OCI-M2 (cell line): ENCODE results near the gene AGAP9.
"Not testable (repeated sequence)": the region's sequence is repeated elsewhere in the genome, so short reads cannot be mapped to it uniquely, and the experiment has no call there.

Experiments
- DNase-seq: peaks from one replicate; lab custom pipeline; 2025; ENCODE audit not compliant: unreplicated experiment; lab: John Stamatoyannopoulos, UW

AGAP9 gene

DNA sequence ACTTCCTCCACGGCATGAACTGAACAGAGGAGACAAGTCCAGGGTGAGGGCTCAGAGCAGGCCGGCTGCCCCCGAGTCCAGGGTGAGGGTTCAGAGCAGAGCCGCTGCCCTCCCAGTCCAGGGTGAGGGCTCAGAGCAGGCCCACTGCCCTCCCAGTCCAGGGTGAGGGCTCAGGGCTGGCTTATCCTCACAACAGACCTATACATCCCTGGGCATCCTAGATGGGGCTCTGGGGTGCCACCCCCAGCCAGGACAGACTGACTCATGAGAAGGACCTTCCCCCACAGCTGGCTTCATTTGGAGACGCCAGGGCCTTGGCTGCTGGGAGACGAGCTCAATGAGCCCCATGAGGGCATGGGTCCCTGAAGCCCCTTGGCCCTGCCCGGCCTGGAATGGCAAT is 33.8 kb downstream of the AGAP9 start:
- not testable (repeated sequence) for DNase-seq

DNA sequence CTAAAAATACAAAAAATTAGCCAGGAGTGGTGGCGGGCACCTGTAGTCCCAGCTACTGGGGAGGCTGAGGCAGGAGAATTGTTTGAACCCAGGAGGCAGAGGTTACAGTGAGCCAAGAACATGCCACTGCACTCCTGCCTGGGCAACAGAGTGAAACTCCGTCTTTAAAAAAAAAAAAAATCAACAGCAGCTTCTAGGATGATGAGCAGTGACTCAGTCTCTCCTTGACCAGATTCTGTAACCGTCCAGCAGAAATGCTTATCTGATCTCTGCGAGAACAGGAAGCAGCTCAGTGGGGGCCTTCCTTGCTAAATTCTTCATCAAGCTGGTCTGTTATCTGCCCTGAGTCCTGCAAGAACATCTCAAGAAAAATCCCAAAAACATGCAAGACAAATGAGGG is 37.5 kb downstream of the AGAP9 start:
- DNase-seq = not testable (repeated sequence)

DNA sequence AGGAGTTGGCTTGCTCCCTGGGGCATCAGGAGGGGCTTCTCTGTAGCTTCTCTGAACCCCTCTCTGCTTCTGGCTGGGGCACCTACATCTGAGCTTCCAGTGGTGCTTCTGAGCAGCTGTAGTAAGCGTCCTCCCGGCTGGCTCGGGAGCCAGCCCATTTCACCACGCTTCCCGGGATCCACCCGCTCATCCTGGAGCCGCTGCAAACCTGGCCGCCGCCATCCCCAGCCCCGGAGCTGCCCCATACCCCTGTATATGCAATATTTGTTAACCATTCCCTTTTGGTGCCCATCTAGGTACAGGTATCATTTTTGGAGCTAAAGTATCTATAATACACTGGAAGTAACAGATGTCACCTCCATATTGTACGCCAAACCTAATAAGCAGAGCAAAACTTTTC is 38.7 kb downstream of the AGAP9 start:
- DNase-seq = not testable (repeated sequence)

DNA sequence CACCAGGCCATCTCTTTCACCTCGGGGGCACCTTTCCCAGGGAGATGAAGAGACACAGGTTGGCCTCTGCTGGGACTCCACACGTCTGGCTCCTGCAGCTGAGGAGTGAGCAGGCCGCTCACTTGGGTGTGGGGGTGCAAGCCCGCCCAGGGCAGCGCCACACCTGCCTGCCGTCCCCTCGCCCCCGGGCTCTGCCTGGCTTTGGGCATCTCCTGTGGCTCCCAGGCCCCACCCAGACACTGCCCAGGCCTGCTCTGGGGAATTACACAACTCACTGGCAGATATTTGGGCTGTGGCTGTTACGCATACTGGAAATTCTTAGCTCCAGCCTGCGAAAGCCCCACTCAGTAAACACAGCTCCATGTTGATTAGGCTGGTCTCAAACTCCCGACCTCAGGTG is 39.5 kb downstream of the AGAP9 start, which contains the start of gene ANXA8:
Gene ANXA8, minus strand, starts transcription at position 193 of the 400 bp plus-strand sequence. Its CDS starts 182 bp downstream, at position 11.
- DNase-seq = not testable (repeated sequence)

DNA sequence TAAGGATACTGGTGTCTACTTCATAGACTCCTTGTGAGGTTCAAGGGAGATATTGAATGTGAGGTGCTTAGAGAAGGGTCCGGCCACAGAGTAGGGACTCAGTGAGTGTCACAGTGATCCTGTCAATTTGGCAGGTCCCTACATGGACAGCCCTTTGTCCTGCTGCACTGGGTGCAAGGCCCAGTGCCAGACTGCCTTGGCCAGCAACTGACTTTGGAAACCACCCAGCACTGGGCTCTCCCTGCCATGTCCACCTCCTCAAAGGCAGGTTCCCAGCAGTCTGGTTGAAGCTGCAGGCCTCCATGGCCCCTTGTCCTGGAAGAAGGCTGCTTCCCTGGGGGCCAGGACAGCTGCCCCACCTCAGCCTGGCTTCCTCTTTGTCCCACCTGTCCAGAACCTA is 41.1 kb downstream of the AGAP9 start:
- DNase-seq = not testable (repeated sequence)

DNA sequence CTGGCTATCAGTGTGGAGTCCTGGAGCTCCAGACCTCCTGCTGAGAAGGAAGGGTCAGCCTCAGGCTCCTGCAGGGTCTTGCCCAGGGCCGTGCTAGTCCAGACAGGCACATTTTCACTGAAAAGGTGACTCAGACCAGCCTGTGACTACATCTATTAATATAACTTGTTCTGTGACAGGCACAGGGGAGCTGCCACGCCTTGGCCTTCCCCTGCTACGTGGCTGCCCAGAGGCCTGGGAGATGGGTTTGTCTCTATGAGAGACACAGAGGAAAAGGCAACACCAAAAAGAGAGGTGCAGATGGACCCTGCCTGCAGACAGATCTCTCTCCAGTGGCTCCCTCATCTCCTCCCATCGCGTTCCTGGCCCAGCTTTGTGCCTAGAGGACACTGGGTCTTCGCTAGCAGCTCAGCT is 41.7 kb downstream of the AGAP9 start:
- not testable (repeated sequence) for DNase-seq

DNA sequence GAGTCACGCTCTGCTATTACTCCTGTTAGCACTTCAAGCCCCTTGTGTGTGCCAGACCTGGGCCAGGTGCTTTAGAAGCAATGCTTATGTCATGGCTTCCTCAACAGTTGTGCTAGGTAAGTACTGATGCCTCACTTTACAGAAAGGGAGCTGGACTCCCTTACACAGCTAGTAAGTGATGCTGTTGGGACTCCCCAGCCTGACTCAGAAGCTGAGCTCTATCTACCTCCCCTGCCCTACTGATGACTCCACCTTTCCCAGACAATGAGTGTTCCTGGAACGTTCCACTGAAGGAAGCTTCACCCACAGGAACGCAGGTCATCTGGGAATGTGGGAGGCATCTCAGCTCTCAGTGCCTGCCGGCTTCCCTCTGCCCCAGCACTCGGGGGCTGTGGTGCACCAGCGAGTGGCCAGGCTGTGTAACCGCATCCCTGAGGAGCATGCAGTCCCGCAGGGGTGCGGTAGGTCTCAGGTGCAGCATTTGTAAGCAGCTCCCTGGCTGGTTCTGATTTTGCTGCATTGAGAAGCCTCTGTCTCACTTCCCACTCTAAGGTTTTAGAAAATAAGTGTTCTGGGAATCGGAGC is 42.2 kb downstream of the AGAP9 start:
- DNase-seq = not testable (repeated sequence)

DNA sequence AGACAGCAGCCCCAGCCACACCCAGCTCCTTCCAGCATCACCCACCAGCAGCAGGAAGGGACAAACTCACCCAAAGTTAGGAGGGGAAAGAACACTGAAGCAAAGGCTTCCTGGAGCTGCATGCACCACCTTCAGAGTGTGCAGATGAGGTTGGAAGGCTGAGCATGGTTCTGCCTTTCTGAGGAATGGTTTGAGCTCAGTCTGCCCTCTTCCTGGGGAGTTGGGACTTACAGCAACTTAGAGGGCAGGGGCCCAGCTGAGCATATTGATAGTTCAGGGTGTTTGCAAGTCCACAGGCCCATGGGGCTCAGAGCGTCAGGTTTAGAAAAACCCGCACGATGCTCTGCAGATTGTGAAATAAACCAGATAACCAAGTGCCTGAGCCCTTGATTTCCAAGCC is 43.3 kb downstream of the AGAP9 start:
- not testable (repeated sequence) for DNase-seq

DNA sequence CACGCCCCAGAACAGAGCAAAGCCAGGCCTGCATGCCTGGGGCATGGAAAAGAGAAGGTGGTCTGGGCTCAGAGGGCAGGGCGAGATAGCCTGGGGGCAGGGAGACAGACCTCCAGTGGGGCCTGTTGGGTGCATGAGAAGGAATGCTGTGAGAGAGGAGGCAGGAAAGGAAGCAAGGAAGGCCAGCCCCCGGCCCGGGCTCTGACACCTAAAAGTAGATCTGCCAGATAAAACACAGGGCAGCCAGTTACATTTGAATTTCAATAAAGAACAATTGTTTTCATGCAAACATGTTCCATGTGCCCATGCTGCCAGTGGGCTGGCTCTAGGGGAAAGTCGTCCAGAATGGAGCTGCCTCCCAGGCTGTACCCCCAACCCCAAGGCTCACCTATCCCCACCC is 45.3 kb downstream of the AGAP9 start:
- DNase-seq = not testable (repeated sequence)

DNA sequence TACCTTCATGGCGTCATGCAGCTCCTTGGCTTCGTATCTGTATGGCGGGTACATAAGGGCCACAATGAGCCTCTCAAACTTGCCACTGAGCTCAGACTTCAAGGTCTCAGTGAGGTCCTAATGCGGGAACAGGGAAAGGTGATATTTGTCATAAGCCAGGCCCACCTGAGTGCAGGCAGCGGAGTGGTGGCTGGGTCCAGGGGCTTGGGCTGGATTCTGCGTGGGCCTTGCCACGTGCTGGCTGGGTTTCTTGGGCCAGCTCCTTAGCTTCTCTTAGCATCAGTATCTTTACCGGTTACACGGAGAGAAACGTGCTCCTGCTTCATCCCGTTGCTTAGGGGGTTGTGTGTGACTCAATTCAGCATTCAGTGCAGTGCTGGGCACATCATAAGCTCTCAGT is 46.4 kb downstream of the AGAP9 start:
- not testable (repeated sequence) for DNase-seq

DNA sequence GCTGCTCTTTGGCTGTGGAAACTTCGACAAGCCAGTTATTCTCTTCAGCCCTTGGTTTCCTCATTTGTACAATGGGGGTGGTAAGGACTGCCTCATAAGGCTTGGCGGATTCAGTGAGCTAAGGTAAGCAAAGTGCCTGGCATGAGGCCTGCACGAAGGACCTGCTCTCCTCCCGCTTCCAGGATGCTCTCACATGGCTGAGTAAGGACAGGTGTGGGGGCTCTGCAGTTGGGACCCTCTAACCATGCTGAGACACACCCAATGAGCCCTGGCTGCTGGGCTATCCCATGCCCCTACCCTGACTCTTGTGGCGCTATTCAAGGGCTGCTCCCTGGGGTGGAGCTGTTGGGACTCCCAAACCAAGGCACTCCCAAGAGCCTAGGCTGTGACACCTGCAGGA is 48.3 kb downstream of the AGAP9 start:
- not testable (repeated sequence) for DNase-seq

DNA sequence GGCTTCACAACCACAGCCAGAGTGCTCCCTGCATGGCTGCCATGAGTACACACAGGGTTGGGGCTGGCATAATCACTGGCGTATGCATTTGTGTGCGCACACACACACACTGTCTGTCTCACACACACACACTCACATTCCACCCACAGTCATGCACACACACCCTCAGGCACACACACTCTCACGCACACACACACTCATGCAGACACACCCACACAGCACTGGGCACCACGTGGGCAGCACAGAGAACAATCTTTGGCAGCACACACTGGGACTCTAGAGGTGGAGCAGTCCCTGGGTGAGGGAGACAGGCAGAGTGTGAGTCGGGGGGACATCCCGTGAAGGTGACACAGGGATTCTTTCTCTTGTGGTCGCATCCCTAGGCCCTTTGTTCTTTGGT is 49.9 kb downstream of the AGAP9 start:
- DNase-seq = not testable (repeated sequence)

DNA sequence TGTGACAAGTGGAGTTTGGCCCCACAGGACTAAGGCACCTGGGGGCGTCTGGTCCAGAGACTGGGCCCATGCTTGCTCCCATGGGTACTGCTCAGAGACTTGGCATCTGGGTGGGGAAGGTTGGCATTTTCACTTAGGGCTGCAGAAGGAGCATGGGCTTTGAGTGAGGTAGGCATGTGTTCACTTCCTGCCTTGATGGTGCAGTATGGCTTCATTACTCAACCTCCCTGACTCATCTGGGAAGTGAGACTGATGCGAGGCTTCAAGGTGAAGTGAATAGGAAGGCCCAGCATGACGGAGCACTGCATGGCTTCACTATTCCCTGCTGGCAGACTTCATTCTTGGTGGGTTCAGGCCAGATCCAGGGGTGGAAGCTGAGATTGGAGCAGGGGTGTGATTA is 50.8 kb downstream of the AGAP9 start:
- DNase-seq = not testable (repeated sequence)

DNA sequence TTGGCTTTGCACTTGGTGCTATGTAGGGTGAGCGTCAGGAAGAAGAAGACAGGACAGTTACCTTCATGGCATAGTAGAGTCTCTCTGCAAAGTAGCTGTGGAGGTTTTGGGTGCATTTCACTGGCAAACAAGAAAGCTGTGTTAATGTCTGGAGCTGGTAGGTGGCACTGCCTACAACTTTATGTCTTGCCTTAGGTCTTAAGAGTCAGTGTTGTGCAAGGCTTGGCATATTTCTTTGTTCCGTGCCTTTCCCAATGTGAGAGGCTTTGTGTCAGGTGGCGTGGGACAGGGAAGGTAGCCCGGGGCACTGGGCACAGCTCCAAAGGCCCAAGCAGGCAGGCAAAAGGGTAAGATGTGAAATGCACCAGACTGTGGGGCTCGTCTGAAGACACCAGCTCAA is 51.4 kb downstream of the AGAP9 start:
- not testable (repeated sequence) for DNase-seq

DNA sequence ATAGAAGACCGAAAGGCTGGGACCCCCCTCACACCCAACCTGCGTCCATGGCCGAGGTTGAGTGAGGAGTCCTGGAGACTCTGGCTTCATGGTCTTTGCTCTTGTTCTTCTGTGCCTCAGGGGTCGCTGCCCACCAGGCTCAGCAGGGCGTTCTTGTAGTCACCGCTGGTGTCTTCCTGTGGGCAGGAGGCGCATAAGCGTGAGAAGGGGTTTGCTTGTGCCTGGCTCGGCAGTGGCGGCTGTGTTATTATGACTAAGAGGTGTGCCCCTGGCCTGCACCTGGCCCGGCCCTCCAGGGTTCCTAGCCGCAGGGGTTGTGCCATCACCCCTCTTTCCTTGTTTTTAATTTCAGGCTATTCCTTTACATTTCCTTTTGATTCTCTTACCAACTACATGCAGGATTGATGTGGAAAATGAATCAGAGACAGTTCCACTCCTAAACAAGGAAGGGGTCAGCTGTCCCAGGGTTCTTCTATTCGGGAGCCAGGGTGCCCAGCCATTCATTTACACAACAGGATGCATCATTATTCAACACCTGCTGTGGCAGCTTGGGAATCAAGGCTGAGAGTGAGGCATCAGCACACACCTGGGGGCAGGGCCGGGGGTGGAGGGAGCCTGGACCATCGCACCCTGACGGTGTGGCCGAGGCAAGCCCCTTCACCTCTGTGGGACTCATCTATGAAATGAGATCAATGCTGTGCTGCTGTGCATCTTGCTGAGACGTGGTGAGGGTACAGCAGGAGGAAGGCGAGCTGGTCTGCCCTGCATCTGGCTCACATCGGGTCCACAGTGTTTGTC is 54.5 kb downstream of the AGAP9 start:
- DNase-seq = not testable (repeated sequence)

DNA sequence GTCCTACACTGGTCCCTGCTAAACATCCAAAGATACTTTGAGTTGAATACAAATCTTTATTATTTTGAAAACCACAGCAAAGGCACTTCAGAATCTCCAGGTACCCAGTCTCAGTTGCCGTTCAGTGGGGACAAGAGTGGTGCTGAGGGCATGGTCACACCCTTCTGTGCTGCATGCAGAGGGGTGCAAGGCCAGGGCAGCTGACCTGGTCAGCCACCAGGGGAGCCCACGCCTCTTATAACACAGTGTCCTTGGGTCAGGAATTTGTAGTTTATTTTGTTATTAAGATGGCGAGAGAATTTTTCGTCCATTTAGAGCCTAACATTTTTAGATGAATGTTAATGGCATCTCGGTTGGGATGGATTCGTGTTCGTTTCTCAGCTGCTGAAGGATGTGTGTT is 55.5 kb downstream of the AGAP9 start:
- not testable (repeated sequence) for DNase-seq

DNA sequence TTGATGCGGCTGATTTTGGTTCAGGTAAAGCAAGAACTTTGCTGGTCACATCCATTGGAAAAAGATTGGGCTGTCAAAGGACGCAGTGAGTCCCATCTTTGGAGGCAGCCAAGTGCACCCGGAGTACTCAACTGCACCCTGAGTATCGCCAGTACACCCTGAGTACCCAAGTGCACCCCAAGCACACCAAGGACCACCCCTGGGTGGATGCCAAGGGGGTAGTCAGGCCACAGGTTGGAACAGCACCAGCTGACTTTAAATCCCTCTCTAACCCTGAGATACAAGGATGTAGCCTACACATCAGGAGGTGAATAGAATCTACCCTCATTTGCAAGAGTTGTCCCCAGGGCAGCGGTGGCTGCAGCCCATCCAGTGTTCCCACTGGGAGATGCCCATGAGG is 56.0 kb downstream of the AGAP9 start:
- not testable (repeated sequence) for DNase-seq

DNA sequence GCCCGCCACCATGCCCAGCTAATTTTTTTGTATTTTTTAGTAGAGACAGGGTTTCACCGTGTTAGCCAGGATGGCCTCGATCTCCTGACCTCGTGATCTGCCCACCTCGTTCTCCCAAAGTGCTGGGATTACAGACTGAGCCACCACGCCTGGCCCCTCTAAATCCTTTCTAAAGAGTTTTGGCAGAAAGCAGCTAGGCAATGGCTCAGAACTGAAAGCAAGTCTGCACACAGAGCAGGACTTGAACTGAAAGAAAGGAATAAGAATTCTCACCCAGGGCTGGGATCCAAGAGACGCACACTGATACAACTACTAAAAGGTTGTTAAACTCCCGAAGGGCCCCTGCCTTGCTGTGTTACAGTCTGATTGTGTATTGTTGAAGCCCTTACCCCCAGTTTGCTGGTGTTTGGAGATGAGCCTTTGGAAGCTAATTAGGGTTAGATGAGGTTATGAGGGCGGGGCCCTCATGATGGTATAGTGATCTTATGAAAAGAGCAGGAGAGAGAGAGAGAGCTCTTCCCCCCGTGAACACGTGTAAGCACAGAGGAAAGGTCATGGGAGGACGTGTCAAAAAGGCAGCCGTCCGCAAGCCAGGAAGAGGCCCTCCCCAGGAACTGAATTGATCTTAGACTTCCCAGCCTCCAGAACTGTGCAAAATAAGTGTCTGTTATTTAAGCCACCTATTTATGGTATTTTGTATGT is 58.1 kb downstream of the AGAP9 start:
- DNase-seq = not testable (repeated sequence)

DNA sequence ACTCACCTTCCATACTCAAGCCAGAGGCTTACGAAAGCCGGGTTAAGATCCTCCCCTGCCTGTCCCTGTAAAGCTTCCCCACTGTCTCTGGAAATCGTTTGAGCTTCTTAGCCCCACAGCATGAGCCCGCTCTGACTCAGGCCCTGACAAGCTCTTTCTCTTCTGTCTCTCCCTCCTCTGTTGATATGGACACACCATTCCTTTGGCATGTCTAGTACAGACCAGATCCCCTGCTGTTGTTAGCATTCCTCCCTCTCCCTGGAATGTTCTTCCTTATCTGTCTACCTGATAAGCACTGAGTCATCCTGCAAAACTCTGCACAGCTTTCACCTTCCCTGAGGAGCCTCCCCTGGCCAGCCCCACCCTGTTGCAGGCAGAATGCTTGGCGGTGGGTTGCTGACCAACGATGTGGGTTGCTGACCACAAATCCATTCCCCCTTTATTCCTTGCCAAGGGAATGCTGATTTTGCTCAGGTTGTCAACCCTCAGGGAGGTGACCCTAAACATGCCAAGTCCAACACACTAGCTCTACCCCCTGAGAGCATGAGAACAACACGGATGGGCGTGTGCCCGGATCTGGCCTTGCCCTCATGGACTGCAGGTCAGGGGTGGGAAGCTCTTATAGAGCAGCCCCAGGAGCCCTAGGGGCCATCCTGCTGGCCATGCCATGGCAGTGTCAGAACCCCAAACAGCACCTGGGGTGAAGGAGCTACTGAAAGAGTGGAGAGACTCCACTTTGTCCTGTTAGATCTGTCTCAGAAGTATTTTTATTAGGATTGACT is 60.7 kb downstream of the AGAP9 start:
- not testable (repeated sequence) for DNase-seq

DNA sequence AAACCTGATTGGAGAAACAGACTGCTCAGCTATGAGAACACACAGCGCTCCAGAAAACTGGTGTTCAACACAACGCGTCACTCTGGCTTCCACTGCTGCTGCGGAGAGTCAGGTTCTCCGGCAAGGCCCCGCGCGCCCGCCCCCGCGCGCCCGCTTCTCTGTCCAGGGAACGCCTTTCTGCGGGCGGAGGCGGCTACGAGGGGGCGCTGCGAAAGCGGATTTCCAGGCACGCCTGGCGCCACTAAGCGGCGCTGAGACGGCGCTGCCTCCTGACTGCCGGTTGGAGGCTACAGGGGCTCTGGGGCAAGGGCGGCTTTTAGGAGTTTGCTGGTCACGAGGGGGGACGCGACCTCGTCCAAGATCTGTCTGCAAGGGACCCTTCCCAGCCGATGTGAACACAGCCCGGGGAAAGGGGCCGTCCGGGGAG is 62.2 kb downstream of the AGAP9 start:
- DNase-seq = not testable (repeated sequence)
